ENCODE measurements around the gene TMC6.
"Not testable (repeated sequence)": the region's sequence is repeated elsewhere in the genome, so short reads cannot be mapped to it uniquely, and the experiment has no call there.

Gene TMC6, protein sequence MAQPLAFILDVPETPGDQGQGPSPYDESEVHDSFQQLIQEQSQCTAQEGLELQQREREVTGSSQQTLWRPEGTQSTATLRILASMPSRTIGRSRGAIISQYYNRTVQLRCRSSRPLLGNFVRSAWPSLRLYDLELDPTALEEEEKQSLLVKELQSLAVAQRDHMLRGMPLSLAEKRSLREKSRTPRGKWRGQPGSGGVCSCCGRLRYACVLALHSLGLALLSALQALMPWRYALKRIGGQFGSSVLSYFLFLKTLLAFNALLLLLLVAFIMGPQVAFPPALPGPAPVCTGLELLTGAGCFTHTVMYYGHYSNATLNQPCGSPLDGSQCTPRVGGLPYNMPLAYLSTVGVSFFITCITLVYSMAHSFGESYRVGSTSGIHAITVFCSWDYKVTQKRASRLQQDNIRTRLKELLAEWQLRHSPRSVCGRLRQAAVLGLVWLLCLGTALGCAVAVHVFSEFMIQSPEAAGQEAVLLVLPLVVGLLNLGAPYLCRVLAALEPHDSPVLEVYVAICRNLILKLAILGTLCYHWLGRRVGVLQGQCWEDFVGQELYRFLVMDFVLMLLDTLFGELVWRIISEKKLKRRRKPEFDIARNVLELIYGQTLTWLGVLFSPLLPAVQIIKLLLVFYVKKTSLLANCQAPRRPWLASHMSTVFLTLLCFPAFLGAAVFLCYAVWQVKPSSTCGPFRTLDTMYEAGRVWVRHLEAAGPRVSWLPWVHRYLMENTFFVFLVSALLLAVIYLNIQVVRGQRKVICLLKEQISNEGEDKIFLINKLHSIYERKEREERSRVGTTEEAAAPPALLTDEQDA

DNA sequence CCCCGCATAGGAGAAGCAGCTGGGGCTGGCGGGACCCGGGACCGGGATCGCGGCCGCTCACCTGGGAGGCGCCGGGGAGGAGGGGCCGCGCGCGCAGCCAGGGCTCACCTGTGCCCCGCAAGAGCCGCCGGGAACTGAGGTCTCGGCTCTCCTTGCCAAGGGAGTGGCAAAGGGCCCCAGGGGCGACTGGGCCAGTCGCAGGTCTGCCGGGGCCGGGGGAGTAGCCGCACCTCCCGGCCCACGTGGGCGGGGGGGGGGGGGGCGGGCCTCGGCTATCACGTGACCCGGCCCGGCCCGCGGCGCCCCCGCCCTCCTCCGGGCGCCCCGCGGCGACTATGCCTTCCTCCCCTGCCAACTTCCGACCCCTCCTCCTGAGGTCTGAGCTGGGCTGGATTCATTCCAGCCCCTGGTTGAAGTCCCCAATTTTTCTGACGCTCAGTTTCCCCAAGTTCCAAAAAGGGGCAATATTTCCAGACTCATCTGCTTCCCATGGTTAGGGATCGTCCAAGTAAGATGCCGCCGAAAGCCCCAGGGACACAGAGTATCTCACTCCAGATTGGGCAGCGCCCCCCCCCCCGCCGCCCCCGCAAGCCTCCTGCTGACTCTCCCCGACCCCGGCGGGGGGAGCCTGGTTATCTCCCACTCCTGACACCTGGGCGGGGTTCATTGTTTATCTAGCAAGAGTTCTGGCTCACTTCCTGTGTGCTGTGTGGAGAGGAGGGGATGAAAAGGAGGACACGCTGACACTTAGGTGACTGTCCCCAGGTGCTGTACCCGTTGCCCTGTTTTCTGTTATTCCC is at the start of gene TMC6:
TMC6 (minus strand) TSS at position 205 of the 800 bp plus-strand sequence. CDS start 1,923 bp downstream, outside the sequence.
- H3K9ac ChIP-seq (ENCODE audit: low read depth in 1 of 2, low read length in 2 of 2): peak within 1 kb of the TSS; percentile 79 to 84
- peak within 1 kb of the TSS; percentile 80 for H3K27ac ChIP-seq (ENCODE audit: low read depth, low read length)
- peaks cover 35 to 74% of the 10 kb centered on the region in 2 donors for H3K4me1 ChIP-seq (ENCODE audit: control insufficient read depth in 1 of 2, insufficient read depth in 2 of 2, low read length in 2 of 2)
- H3K4me3 ChIP-seq (ENCODE audit: low read depth in 1 of 2, low read length in 2 of 2): peak within 1 kb of the TSS; percentile 79 to 85
- H3K9me3 ChIP-seq (ENCODE audit: control insufficient read depth in 1 of 2, low read length in 2 of 2): no peaks in the 10 kb centered on the region
- no peaks in the 10 kb centered on the region for H3K27me3 ChIP-seq (ENCODE audit: control insufficient read depth in 1 of 2, insufficient read depth in 2 of 2, low read length in 2 of 2)
- H3K36me3 ChIP-seq (ENCODE audit: control insufficient read depth in 1 of 2, insufficient read depth in 2 of 2, low read length in 2 of 2): peaks cover 0 to 4% of the 10 kb centered on the region in 2 donors

DNA sequence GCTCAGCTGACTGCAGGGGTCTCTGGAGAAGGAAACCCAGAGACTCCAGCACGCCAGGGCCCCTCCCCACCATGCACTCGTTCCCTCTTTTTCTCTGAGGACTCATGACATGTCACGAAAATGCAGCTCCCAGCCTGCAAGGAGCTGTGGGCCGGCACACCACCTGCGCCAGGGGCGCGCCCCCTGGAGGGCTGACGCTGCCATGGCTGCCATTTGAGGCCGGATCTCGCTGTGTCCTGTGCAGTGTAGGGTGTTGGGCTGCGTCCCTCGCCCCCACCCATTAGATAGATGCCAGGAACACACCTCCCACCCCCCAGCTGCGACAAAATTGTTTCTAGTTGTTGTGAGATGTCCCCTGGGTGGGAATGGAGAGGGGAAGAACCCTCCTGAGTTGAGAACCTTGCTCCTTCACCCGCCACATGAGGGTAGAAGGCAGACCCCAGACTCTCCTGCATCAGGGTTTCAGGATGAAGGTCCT is 48.0 kb upstream of the TMC6 start:
- Histone ChIP-seq H3K36me3 (ENCODE audit: control insufficient read depth in 1 of 2, insufficient read depth in 2 of 2, low read length in 2 of 2) (peaks cover 0 to 4% of the 10 kb centered on the region in 2 donors), H3K9ac (ENCODE audit: low read depth in 1 of 2, low read length in 2 of 2) (no peak overlapping the region), H3K27ac (ENCODE audit: low read depth, low read length) (no peak overlapping the region), H3K4me3 (ENCODE audit: low read depth in 1 of 2, low read length in 2 of 2) (no peak overlapping the region), H3K27me3 (ENCODE audit: control insufficient read depth in 1 of 2, insufficient read depth in 2 of 2, low read length in 2 of 2) (no peaks in the 10 kb centered on the region), H3K4me1 (ENCODE audit: control insufficient read depth in 1 of 2, insufficient read depth in 2 of 2, low read length in 2 of 2) (peaks cover 56 to 60% of the 10 kb centered on the region in 2 donors), H3K9me3 (ENCODE audit: control insufficient read depth in 1 of 2, low read length in 2 of 2) (no peaks in the 10 kb centered on the region)

GRCh38 chr17:78175643-78175981 is 47.1 kb upstream of the TMC6 start:
- Histone ChIP-seq H3K4me3 (ENCODE audit: low read depth in 1 of 2, low read length in 2 of 2) (peak overlapping the region in 1 of 2 donors; percentile 43), H3K9me3 (ENCODE audit: control insufficient read depth in 1 of 2, low read length in 2 of 2) (no peaks in the 10 kb centered on the region), H3K4me1 (ENCODE audit: control insufficient read depth in 1 of 2, insufficient read depth in 2 of 2, low read length in 2 of 2) (peaks cover 62 to 68% of the 10 kb centered on the region in 2 donors), H3K27me3 (ENCODE audit: control insufficient read depth in 1 of 2, insufficient read depth in 2 of 2, low read length in 2 of 2) (no peaks in the 10 kb centered on the region), H3K9ac (ENCODE audit: low read depth in 1 of 2, low read length in 2 of 2) (peak overlapping the region in 1 of 2 donors; percentile 74), H3K36me3 (ENCODE audit: control insufficient read depth in 1 of 2, insufficient read depth in 2 of 2, low read length in 2 of 2) (peaks cover 0 to 13% of the 10 kb centered on the region in 2 donors), H3K27ac (ENCODE audit: low read depth, low read length) (peak overlapping the region; percentile 34)

DNA sequence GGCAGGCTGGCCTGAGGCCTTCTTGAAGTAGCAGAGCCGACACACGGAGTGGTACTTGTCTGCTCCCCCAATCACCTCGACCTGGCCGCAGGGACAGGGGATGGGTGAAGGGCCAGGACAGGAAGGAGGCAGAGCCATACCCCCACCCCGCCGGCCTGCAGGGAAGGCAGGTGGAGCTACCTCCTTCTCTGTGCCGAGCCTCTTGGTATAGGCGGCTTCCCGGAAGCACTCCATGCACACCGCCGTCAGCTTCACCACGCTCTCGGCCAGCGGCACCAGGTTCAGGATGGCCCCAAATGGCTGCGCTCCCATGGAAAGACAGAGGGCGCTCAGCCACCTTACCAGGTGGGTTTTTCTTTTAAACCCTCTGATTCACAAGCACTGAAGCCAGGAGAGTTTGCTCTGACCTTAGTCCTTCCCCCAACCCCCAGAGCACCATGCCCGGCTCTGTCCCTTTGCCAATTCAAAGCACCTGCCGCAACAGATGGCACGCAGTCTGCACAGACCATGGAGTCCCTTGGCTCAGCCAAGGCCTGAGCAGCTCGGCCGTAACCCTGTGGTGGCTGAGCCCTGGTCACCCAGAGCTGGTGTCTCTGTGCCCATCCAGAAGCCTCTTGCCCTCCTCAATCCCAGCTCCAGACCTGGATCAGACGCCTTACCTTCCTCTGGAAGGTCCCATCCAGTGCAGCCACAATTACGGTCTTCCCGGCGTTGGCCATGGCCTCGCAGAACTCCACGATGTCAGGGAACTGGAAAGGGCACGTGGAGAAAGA is 46.5 kb upstream of the TMC6 start:
- H3K4me1 ChIP-seq (ENCODE audit: control insufficient read depth in 1 of 2, insufficient read depth in 2 of 2, low read length in 2 of 2): peaks cover 64 to 65% of the 10 kb centered on the region in 2 donors
- peak overlapping the region; percentile 21 to 74 for H3K9ac ChIP-seq (ENCODE audit: low read depth in 1 of 2, low read length in 2 of 2)

GRCh38 chr17:78174346-78174869 is 45.9 kb upstream of the TMC6 start:
- H3K4me1 ChIP-seq (ENCODE audit: control insufficient read depth in 1 of 2, insufficient read depth in 2 of 2, low read length in 2 of 2): peaks cover 69 to 71% of the 10 kb centered on the region in 2 donors

More for the DNA sequence above, 46.5 kb upstream of the TMC6 start:
- Histone ChIP-seq H3K4me3 (ENCODE audit: low read depth in 1 of 2, low read length in 2 of 2) (peak overlapping the region; percentile 43 to 53), H3K27me3 (ENCODE audit: control insufficient read depth in 1 of 2, insufficient read depth in 2 of 2, low read length in 2 of 2) (no peaks in the 10 kb centered on the region), H3K9me3 (ENCODE audit: control insufficient read depth in 1 of 2, low read length in 2 of 2) (no peaks in the 10 kb centered on the region), H3K27ac (ENCODE audit: low read depth, low read length) (peak overlapping the region; percentile 89), H3K36me3 (ENCODE audit: control insufficient read depth in 1 of 2, insufficient read depth in 2 of 2, low read length in 2 of 2) (peaks cover 0 to 14% of the 10 kb centered on the region in 2 donors)

DNA sequence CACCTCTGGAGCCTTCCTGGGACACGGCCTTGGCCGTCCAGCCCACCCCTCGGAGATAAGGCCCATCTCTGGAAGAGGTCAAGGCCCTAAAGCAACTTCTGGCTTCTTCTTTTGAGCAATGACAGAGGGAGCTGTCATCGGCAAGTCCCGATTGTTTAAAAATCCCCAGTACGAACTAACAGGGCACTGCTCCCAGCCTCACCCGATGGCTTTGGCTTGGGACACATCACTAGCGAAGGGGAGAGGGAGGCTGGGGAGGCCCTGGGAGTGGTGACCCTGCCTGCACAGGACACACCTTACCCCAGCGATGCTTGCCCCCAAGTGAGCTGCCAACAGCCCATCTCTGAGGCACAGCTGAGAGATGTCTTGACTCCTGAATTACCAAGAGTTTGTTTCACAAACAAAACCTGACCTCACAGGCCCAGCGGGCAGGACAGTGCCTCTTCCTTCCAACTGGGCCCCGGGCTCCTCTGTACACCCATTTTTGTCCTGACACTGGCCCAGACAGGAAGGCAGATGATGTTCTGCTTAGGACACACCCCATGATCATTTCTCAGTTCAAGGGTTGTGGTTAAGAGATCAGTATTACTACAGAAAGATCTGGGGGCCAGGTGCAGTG is 44.7 kb upstream of the TMC6 start:
- Histone ChIP-seq H3K4me3 (ENCODE audit: low read depth in 1 of 2, low read length in 2 of 2) (no peak overlapping the region), H3K9me3 (ENCODE audit: control insufficient read depth in 1 of 2, low read length in 2 of 2) (no peaks in the 10 kb centered on the region), H3K27ac (ENCODE audit: low read depth, low read length) (peak overlapping the region; percentile 64), H3K4me1 (ENCODE audit: control insufficient read depth in 1 of 2, insufficient read depth in 2 of 2, low read length in 2 of 2) (peaks cover 72 to 76% of the 10 kb centered on the region in 2 donors), H3K27me3 (ENCODE audit: control insufficient read depth in 1 of 2, insufficient read depth in 2 of 2, low read length in 2 of 2) (no peaks in the 10 kb centered on the region), H3K36me3 (ENCODE audit: control insufficient read depth in 1 of 2, insufficient read depth in 2 of 2, low read length in 2 of 2) (peaks cover 0 to 14% of the 10 kb centered on the region in 2 donors), H3K9ac (ENCODE audit: low read depth in 1 of 2, low read length in 2 of 2) (peak overlapping the region; percentile 39 to 40)

More at GRCh38 chr17:78174346-78174869, 45.9 kb upstream of the TMC6 start:
- Histone ChIP-seq H3K9ac (ENCODE audit: low read depth in 1 of 2, low read length in 2 of 2) (peak overlapping the region; percentile 21 to 74), H3K27ac (ENCODE audit: low read depth, low read length) (peak overlapping the region; percentile 89), H3K4me3 (ENCODE audit: low read depth in 1 of 2, low read length in 2 of 2) (peak overlapping the region; percentile 43 to 53), H3K27me3 (ENCODE audit: control insufficient read depth in 1 of 2, insufficient read depth in 2 of 2, low read length in 2 of 2) (no peaks in the 10 kb centered on the region), H3K36me3 (ENCODE audit: control insufficient read depth in 1 of 2, insufficient read depth in 2 of 2, low read length in 2 of 2) (peaks cover 0 to 14% of the 10 kb centered on the region in 2 donors), H3K9me3 (ENCODE audit: control insufficient read depth in 1 of 2, low read length in 2 of 2) (no peaks in the 10 kb centered on the region)

- Histone ChIP-seq H3K36me3 (ENCODE audit: control insufficient read depth in 1 of 2, insufficient read depth in 2 of 2, low read length in 2 of 2) (peaks cover 0 to 14% of the 10 kb centered on the region in 2 donors), H3K27me3 (ENCODE audit: control insufficient read depth in 1 of 2, insufficient read depth in 2 of 2, low read length in 2 of 2) (no peaks in the 10 kb centered on the region), H3K9me3 (ENCODE audit: control insufficient read depth in 1 of 2, low read length in 2 of 2) (no peaks in the 10 kb centered on the region), H3K9ac (ENCODE audit: low read depth in 1 of 2, low read length in 2 of 2) (peak overlapping the region; percentile 32 to 40), H3K4me1 (ENCODE audit: control insufficient read depth in 1 of 2, insufficient read depth in 2 of 2, low read length in 2 of 2) (peaks cover 74 to 80% of the 10 kb centered on the region in 2 donors), H3K27ac (ENCODE audit: low read depth, low read length) (peak overlapping the region; percentile 64), H3K4me3 (ENCODE audit: low read depth in 1 of 2, low read length in 2 of 2) (peak overlapping the region; percentile 1 to 9)
Measured at GRCh38 chr17:78172249-78173051, 43.9 kb upstream of the TMC6 start.

GRCh38 chr17:78171591-78172248 is 43.2 kb upstream of the TMC6 start:
- H3K9me3 ChIP-seq (ENCODE audit: control insufficient read depth in 1 of 2, low read length in 2 of 2); H3K27me3 ChIP-seq (ENCODE audit: control insufficient read depth in 1 of 2, insufficient read depth in 2 of 2, low read length in 2 of 2); H3K4me3 ChIP-seq (ENCODE audit: low read depth in 1 of 2, low read length in 2 of 2); H3K9ac ChIP-seq (ENCODE audit: low read depth in 1 of 2, low read length in 2 of 2): not testable (repeated sequence)
- peaks cover 0 to 14% of the 10 kb centered on the region in 2 donors for H3K36me3 ChIP-seq (ENCODE audit: control insufficient read depth in 1 of 2, insufficient read depth in 2 of 2, low read length in 2 of 2)
- H3K4me1 ChIP-seq (ENCODE audit: control insufficient read depth in 1 of 2, insufficient read depth in 2 of 2, low read length in 2 of 2): peaks cover 71 to 80% of the 10 kb centered on the region in 2 donors
- H3K27ac ChIP-seq (ENCODE audit: low read depth, low read length): peak overlapping the region; percentile 43
